ENCODE measurements around the gene STRADA.
A peak's percentile ranks its signal among the peaks of the same experiment; 100 is the strongest.

Gene STRADA

GRCh38 chr17:63741408-63742173, at the start of gene STRADA:
TSS of gene STRADA (minus strand) at chr17:63741799. CDS start at chr17:63728369, 13,430 bp downstream.
- peak within 1 kb of the TSS; percentile 98 for H3K27ac ChIP-seq
- peak; percentile 94 for DNase-seq (ENCODE audit: low read depth, low spot score)

GRCh38 chr17:63790057-63790456, 48.5 kb upstream of the STRADA start:
- H3K27ac ChIP-seq, result peak overlapping the region; percentile 48
- no peak for DNase-seq (ENCODE audit: low read depth, low spot score)

- H3K27ac ChIP-seq, result peak overlapping the region; percentile 94
- peak; percentile 92 for DNase-seq (ENCODE audit: low read depth, low spot score)
Observed at GRCh38 chr17:63786971-63787711, 45.5 kb upstream of the STRADA start.

- DNase-seq (ENCODE audit: low read depth, low spot score), result no peak
- H3K27ac ChIP-seq, result peak overlapping the region; percentile 94
Observed at GRCh38 chr17:63786117-63786516, 44.5 kb upstream of the STRADA start.

GRCh38 chr17:63785556-63785955, 44.0 kb upstream of the STRADA start:
- peak overlapping the region; percentile 94 for H3K27ac ChIP-seq
- peak; percentile 64 for DNase-seq (ENCODE audit: low read depth, low spot score)

GRCh38 chr17:63783522-63783921, 41.9 kb upstream of the STRADA start:
- no peak for DNase-seq (ENCODE audit: low read depth, low spot score)
- H3K27ac ChIP-seq, result peak overlapping the region; percentile 94

GRCh38 chr17:63780928-63781327, 39.3 kb upstream of the STRADA start:
- peak overlapping the region; percentile 61 for H3K27ac ChIP-seq
- no peak for DNase-seq (ENCODE audit: low read depth, low spot score)

GRCh38 chr17:63780507-63780906, 38.9 kb upstream of the STRADA start:
- peak; percentile 73 for DNase-seq (ENCODE audit: low read depth, low spot score)
- H3K27ac ChIP-seq, result peak overlapping the region; percentile 61

GRCh38 chr17:63775420-63775819, 33.8 kb upstream of the STRADA start:
- peak overlapping the region; percentile 95 for H3K27ac ChIP-seq
- no peak for DNase-seq (ENCODE audit: low read depth, low spot score)

GRCh38 chr17:63774969-63775265, 33.3 kb upstream of the STRADA start:
- peak overlapping the region; percentile 95 for H3K27ac ChIP-seq
- DNase-seq (ENCODE audit: low read depth, low spot score), result no peak

GRCh38 chr17:63774141-63774968, 32.8 kb upstream of the STRADA start, which contains the start of gene DDX42:
TSS of gene DDX42 (plus strand) at chr17:63774170. CDS start at chr17:63787050, 12,880 bp downstream.
- peak within 1 kb of the TSS; percentile 95 for H3K27ac ChIP-seq
- no peak for DNase-seq (ENCODE audit: low read depth, low spot score)

GRCh38 chr17:63773272-63774140, 31.9 kb upstream of the STRADA start, which contains the start of gene CCDC47:
TSS of gene CCDC47 (minus strand) at chr17:63773597. CDS start at chr17:63766175, 7,422 bp downstream.
- H3K27ac ChIP-seq, result peak within 1 kb of the TSS; percentile 95
- peak; percentile 97 for DNase-seq (ENCODE audit: low read depth, low spot score)

- peak overlapping the region; percentile 95 for H3K27ac ChIP-seq
- DNase-seq (ENCODE audit: low read depth, low spot score), result no peak
Observed at GRCh38 chr17:63772801-63773271, 31.2 kb upstream of the STRADA start.

GRCh38 chr17:63768433-63768832, 26.8 kb upstream of the STRADA start:
- H3K27ac ChIP-seq, result no peak overlapping the region
- DNase-seq (ENCODE audit: low read depth, low spot score), result no peak

GRCh38 chr17:63766754-63767153, 25.2 kb upstream of the STRADA start:
- no peak overlapping the region for H3K27ac ChIP-seq
- DNase-seq (ENCODE audit: low read depth, low spot score), result no peak

- no peak overlapping the region for H3K27ac ChIP-seq
- no peak for DNase-seq (ENCODE audit: low read depth, low spot score)
Observed at GRCh38 chr17:63764716-63765115, 23.1 kb upstream of the STRADA start.

GRCh38 chr17:63762161-63763078, 20.8 kb upstream of the STRADA start:
- H3K27ac ChIP-seq, result no peak overlapping the region
- DNase-seq (ENCODE audit: low read depth, low spot score), result no peak

- DNase-seq (ENCODE audit: low read depth, low spot score), result no peak
- no peak overlapping the region for H3K27ac ChIP-seq
Observed at GRCh38 chr17:63760771-63761539, 19.4 kb upstream of the STRADA start.
